DMS79 (cell line): Measurements from ENCODE around the gene CPSF4.
A peak's percentile ranks its signal among the peaks of the same experiment; 100 is the strongest.

Experiments
- DNase-seq: peaks from one replicate; lab custom pipeline; 2025; lab: John Stamatoyannopoulos, UW

Gene CPSF4

DNA sequence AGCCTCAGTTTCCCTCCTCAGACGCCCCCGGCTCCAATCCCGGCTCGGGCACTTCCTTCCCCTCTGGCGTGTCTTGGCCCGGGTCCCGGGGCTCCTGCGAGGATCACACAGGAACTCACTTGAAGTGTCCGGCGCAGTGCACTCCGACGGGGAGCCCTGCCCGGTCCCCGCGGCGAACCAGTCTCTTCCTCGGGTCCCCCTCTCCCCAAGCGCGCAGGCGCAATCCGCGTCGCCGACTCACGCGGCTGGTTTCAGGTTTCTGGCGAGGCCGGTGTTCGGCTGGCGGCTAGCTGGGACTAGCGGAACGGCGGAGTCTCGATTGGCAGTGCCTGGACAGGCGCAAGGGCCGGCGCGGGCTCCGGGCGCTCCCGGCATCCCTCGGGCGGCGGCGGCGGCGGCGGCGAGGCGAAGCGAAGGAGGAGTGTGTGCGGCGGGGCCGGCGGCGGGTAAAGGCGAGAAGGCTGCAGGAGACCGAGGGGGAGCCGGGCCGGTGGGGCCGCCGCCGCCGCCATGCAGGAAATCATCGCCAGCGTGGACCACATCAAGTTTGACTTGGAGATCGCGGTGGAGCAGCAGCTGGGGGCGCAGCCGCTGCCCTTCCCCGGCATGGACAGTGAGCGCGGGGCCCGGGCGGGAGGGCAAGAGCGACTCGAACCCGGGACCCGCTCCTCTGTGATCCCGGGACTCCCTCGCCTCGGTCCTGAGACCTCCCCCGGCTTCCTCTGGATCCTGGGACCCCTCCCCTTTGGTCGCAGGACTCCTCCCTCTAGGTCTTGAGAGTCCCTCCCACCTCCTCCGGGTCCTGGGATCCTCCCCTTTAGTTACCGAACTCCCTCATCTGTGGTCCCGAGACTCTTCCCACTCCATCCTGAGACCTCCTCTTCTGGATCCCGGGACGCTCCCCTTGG lies at the start of gene CPSF4, which contains the start of gene PTCD1:
TSS of gene CPSF4 (plus strand) at position 371 of the 908 bp plus-strand sequence. CDS start at position 511, 140 bp downstream.
TSS of gene PTCD1 (minus strand) at position 226 of the 908 bp plus-strand sequence. CDS start 3,556 bp downstream, outside the sequence.
- peak; percentile 89 for DNase-seq

DNA sequence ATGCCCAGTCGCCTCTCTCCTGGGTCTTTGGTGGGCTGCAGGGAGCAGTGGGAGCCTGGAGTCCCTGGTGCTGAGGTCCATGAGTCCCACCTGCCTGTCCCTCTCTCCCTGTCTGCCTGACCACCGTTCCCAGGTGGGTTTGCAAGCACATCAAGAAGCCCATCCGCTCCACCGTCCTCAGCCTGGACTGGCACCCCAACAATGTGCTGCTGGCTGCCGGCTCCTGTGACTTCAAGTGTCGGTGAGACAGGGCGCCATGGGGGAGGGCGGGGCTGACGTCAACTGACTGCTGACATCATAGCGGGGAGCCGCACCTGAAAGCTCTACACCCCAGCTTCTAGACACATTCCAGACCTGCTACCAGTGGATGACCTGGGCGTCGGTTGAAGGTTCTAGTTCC lies 49.0 kb upstream of the CPSF4 start:
- DNase-seq: no peak

DNA sequence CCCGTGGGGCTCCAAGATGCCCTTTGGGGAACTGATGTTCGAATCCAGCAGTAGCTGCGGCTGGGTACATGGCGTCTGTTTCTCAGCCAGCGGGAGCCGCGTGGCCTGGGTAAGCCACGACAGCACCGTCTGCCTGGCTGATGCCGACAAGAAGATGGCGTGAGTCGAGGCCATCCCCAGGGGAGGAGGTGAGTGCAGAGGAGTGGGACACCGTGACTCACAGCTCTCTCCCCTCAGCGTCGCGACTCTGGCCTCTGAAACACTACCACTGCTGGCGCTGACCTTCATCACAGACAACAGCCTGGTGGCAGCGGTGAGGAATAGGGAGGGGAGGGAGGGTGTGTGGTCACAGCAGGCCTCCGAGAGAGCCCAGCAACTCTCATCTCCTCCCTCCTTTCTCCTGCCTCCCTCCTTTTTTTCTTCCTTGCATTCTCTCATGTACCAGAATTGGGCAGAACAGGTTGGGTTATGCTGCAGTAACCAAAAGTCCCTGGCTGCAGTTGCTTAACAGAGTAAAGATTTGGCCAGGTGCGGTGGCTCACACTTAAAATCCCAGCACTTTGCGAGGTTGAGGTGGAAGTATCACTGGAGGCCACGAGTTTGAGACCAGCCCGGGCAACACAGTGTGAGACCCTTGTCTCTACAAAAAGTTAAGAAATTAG lies 47.7 kb upstream of the CPSF4 start:
- DNase-seq: no peak

DNA sequence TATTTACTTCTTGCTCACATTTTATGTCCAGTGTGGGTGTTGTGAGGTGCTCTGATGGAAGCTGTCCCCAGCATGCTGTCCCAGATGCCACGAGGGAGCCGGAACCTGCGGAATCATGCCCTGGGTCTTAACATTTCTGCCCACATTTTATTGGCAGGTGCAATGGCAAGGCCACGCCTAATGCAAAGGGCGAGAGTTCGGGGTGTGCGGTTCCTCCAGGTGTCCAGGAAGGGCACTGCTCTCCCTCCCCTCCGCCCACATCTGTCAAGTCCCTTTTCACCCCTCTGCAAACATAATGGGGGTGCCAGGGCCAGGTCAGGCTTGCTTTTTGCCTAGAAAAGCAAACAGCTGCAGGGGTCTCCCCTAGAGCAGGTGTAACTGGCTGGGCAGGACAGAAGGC lies 46.7 kb upstream of the CPSF4 start:
- DNase-seq: no peak

DNA sequence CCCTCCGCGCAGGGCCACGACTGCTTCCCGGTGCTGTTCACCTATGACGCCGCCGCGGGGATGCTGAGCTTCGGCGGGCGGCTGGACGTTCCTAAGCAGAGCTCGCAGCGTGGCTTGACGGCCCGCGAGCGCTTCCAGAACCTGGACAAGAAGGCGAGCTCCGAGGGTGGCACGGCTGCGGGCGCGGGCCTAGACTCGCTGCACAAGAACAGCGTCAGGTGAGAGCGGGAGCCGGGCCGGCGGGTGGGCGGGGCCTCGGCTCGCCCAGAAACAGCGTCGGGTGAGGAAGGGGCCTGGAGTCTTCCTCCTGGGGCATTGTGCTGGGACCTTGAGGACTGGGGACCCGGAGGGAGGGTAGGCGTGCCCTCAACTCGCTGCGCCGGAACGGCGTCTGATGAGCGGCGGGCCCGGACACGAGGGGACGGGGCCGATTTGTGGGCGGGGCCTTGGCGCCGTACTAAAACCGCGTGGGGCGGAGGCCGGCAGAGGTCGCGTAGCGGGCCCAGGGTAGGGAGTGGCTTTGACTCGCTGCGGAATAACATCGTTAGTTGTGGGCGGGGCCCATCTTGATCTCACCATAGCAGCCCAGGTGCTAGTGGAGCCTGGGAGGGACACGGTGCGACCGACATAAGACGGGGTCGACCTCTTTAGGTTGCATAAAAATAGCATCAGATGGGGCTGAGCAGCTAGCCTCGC lies 45.9 kb upstream of the CPSF4 start:
- DNase-seq: peak; percentile 81

DNA sequence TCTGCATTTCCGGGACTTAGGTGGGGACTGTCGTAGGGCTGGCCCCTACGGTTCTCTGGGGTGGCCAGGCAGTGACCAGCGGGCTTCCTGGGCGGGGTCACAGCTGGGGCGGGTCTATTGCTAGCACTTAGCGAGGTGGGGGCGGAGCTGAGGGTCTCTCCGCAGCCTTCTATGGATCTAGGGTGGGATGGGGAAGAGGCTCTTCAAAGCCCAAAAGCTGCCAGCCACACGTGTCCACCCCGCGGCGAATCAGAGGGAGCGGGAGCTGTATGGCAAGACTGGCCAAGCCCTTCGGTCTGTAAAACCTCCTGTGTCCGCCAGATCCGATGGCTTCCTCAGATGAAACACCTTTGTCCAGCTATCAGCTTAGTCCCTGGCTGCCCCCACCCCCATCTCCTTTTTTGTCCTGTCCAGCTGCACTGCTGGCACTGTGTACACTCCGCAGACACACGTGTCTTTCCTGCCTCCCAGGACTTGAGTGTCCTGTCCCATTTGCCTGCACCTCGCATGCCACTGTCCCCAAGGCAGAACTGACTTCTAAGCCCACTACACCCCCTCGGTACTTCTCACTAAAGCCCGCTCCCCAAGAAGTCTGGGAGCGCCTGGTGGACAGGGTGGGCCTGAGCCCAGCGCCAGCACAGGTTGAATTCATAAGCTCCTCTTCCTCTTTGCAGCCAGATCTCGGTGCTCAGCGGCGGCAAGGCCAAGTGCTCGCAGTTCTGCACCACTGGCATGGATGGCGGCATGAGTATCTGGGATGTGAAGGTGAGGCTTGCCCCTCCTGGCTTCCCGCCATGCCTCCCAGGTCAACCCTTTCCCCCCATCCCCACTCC lies 45.2 kb upstream of the CPSF4 start:
- DNase-seq: peak; percentile 79

DNA sequence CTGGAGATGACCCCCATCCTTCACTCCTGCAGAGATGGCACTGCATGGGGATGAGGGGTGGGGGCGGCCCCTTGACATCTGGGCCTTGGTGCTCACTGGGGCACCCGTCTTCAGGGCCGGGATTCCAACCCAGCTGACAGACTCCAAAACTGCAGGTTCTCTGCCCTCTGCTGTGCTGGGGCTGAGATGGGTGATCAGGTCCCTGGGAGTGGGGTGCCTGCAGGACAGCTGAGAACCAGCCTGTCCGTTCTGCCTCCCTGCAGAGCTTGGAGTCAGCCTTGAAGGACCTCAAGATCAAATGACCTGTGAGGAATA lies 44.6 kb upstream of the CPSF4 start:
- no peak for DNase-seq

DNA sequence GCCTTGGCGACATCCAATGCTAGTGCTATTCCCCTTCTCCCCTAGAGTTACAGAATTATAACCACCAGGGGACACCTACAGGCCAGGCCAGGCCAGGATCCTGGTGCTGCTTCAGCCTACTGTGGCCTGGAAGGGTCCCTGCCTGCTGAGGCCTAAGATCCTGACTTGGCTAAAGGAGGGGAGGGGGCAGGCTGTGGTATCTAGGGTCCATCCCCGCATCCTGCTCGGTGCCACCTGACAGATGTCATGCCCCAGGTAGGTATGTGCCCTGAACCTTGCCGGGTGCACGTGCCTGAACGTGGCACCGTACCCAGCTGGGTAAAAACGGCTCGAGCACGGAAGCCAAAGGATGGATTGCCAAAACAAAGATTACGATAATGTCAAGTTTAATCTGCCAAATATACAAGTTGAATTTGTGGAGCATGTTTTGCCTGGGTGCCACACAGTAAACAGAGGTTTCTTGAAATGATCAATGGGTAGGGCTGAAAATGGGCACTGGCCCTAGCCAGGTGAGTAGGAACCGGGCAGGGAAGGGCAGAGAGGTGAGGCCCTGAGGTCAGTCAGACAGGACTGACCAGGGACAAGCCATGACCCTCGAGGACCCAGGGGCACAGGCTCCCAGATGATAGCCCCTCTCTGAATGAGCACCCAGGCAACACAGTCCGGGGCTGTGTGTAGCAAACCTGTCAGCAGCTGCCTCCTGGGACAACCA lies 43.0 kb upstream of the CPSF4 start:
- no peak for DNase-seq

DNA sequence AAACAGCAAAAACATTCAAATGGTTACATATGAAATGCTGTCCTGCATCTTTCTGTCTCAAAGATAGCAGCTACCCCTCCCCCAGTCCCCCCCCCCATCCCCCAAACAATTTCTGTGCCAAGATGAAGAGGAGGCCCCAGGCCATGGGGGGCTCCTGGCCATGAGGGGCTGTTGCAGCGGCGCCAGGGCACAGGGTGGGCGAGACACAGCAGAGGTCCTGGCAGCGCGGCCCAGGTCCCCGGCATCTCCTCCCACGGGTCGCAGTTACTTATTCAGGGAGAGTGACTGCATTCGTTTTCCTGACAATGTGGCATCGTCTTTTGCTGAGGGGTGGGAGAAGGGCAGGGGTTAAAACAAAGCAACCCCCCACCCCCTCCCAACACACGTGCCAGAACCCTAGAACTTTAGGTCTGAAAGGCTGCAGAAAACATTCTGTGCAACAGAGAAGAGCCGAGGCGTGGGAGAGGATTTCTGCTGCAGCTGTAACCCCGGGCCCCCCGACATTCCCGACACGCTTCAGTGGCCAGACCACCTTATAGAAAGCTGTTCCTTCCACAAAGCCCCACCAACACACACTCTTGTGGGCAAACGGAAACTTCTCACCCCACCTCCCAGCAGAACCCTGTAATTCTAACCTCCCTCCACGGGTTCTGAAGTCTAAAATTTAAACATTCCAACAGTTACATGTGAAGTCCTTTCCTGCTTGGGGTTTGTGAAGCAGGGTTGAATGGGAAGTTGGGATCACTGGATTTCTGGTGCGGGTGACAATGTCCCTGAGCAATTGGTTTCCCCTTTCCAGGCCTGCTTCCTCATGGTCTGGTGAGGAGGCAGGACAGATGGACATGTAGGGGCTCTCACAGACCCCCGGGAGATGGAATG lies 42.1 kb upstream of the CPSF4 start:
- no peak for DNase-seq

DNA sequence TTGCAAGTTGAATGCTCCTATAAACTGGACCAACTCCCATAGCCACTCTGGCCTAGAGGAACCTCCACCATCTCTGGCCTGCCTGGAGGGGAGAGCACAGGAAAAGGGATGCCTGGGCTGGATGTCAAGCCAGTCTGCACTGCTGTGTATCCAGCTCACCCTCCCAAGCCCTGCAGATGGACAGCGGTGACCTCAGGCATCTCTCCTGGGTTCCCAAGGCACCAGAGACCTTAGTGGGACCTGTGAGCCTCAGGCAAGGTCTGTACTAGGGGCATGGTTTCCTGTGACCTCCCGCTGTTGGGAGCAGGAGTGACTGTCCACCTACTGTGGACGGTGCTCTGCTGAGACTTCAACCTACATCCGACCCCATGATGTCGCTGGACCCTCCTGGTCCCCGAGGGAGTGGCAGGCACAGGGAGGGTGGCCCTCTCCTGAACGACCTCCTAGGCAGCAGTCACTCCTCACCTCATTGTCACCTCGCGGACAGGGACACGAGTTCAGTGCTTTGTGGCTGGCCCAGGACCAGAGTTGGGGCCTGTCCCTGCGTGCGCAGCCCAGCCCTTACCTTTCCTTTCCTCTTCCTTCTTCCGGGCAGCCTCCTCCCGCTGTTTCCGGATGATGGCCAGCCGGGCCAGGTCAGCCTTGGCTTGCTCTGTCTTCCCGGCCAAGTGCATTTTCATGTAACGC lies 41.3 kb upstream of the CPSF4 start:
- DNase-seq: no peak

DNA sequence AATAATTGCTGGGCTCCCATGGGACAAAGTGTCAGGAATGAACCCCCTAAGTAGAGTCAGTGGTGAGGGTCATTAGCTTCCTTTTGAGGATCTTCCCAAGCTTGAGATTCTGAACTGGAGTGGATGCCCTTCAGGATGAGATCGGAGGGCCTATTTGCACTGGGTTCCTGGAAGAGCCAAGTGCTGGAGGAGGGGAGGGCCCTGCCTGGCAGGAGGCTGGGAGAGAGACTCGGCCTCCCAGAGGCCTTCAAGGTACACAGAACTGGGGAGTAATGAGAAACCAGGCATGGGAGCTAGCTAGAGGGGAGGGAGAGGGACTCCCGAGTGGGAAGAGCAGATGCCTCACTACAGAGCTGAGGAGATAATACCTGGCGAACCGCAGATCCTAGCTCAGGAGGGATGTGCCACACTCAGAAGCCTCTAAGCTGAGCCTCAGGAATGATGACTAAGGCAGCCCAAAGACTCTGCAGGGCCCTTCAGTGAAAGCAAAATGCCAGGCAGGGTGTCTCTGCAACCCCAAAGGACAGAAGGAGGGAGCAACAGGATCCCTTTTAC lies 39.8 kb upstream of the CPSF4 start:
- no peak for DNase-seq

DNA sequence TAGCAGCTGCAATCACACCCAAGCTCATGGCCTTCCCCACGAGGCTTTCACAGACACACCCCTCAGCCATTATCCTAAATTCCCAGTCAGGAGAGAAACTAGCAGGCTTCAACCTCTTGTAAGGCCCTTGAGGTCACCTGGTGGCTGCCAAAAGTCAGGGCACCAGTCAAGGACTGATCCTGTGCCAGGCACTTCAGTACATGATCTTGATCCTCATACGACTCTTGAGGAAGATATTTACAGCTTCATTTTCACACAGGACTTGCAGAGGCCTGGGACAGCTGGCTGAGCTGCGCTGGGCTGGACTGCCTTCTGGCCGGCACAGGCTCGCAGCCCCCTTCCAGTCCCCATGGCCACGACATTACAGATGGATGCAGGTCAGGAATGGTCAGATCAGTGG lies 39.1 kb upstream of the CPSF4 start:
- DNase-seq: peak; percentile 96

DNA sequence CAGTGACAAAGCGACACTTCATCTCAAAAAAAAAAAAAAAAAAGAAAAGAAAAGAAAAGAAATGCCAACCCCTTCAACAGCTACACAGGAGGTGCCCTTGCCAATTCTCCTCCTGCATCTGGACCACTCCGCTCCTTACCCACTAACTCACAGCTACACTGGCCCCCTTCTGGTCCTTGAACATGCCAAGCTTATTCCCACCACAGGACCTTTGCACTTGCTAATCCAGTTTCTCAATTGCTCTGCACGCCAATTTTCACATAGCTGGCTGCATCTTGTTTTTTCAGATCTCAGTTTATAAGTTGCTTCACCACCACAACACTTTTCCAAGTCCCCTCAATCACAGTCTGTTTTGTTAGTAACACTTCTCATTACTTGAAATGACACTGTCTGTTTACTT lies 35.9 kb upstream of the CPSF4 start:
- no peak for DNase-seq

DNA sequence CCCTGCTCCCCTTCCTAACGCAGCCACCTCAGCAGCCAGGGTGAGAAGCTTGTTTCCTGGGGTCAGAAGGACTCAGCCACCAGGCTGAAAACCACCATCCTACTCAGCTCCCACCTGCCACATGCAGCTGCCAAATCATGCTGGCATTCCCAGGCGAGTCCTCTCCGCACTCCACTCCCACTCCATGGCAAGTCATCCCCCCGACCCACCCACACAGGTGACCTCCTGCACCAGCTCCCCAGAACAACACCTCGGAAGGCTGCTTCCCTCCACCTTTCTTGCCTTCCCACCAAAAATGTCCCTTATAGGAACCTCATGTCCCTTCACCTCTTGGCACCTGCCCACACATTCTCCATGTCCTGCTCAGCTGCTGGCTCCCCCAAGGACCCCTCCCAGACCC lies 35.0 kb upstream of the CPSF4 start:
- no peak for DNase-seq

DNA sequence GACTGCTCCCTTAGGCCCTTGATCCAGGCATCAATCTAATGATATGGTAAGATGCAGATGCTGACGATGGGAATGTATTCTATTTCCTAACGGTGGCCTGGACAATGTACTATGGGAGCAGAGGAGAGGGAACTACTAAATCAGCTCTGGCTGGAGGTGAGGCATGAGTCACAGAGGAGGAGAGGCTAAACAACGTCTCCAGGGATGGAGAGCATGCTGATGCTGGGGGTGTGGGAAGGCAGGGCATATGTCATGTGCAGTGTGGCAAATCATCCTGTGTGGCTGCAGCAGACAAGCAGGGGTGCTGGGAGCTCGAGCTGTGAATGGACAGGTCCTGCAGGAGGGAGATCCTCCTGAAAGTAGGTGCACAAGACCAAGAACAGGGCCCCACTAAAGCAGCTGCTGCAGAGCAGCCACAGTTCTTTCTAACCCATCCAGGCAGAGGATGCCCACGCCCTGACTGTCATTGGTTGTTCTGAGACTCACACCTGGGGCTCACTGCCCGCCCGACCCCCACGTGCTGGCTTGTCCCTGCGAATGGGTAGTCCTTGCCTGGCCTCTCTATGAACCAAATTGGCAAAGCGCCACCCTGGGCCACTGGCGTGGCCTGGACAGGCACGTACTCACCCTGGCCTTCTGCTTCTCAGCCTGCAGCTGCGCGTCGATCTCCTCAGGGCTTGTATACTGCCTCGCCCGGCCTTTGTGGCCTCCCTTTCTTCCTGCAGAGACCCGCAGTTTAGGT lies 34.3 kb upstream of the CPSF4 start:
- DNase-seq: no peak

DNA sequence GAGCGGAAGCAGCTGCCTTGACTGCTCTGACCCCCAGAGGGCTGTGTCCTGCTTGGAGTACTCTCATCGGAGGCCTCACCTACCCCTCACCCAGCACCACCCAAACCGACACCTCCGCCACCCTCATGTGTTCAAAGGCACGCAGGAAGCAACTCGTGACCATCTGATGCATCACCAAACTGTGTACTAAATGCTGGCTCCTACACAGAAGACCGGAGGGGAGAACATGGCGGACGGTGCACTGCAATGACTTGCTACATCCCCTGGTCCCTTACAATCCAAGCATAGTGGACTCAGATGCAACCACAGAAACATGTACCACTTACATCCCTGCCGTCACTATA lies 33.8 kb upstream of the CPSF4 start:
- DNase-seq: no peak

DNA sequence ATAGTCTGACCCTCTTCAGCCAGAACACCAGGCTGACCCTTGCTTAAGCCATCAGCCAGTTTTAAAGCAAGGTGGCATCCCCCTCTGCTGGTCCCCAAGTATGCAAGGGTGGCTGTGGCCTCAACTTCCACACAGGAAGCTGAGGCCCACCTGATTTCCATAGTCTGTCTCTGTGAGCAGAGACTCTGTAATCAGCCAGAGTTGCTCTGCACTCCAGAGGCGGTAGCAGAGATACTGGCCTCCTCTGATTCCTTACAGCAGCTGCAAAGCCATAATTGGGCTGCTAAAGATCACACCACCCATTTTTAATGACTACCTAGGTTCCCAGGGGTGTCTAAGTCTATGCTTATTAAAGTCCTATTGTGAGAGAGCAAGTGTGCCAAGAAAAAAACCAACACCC lies 32.2 kb upstream of the CPSF4 start:
- no peak for DNase-seq

DNA sequence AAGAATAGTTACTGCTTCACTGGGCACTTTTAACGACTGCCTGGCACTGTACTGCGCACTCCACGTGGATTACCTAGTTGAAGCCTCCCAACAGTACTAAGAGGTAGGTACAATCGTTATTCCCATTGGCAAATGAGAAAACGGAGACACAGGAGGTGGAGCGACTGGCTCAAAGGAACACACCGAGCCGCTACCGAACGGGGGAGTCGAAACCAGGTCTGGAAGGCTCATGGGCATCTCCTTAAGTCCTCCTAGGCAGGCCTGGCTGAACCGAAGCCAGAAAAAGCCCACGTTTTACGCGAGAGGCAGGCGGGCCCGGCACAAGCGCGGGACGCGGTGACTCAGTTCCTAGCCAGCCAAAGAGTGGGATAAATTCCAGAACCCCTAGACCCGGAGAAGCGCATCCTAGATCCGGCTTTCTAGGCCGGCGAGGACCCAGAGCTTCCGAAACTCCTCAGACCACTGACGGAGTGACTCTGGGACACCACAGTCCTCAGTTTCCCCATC lies 30.8 kb upstream of the CPSF4 start:
- DNase-seq: peak; percentile 13
